ENCODE results near the gene KCNQ5.
A peak's percentile ranks its signal among the peaks of the same experiment; 100 is the strongest.

KCNQ5 gene

DNA sequence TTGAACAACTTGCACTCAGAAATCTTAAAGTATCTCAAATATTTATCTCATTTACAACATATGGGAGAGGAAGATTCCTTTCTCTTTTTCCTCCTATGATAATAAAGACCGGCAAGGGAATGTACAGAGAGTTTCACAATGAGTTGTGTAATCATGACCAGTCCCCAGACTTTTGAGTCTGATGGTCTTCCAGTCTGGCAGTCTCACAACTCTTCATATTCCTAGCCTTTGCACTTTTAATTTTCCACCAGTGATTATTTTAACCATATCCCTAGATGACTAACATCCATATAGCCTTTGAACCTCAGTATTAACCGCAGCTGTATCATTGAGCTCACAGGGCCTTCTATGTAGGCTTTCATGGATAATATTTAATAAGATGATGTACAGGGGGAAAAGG, 324.9 kb downstream of the KCNQ5 start:
- peak; percentile 40 for DNase-seq (ENCODE audit: low read depth)
- TF ChIP-seq, protein P1, sequence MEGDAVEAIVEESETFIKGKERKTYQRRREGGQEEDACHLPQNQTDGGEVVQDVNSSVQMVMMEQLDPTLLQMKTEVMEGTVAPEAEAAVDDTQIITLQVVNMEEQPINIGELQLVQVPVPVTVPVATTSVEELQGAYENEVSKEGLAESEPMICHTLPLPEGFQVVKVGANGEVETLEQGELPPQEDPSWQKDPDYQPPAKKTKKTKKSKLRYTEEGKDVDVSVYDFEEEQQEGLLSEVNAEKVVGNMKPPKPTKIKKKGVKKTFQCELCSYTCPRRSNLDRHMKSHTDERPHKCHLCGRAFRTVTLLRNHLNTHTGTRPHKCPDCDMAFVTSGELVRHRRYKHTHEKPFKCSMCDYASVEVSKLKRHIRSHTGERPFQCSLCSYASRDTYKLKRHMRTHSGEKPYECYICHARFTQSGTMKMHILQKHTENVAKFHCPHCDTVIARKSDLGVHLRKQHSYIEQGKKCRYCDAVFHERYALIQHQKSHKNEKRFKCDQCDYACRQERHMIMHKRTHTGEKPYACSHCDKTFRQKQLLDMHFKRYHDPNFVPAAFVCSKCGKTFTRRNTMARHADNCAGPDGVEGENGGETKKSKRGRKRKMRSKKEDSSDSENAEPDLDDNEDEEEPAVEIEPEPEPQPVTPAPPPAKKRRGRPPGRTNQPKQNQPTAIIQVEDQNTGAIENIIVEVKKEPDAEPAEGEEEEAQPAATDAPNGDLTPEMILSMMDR (IDR thresholded peaks at IDR 0.05; ENCODE audit: insufficient read depth, low read depth, low read length, missing control alignments) = no peak

DNA sequence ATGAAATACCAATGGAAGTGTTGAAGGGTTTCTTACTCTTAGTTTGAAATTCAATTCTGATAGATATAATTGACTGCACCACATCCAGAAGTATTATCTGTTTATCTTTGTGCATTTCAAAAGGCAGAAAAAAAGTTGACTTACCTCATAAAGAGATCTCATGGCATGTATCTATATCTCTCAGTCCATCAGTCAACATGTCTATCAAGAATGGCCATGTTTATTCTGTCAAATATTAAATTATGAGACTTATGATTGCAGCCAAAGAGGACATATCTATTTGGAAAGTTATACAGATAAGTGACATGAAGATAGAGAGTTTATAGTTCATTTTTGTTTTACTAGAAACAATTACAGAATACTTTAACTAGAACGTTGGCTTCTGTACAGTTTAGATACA, 325.7 kb downstream of the KCNQ5 start:
- TF ChIP-seq, protein P1 (IDR thresholded peaks at IDR 0.05; ENCODE audit: insufficient read depth, low read depth, low read length, missing control alignments) = no peak
- no peak overlapping the region for H3K4me3 ChIP-seq (ENCODE audit: low read length)
- DNase-seq (ENCODE audit: low read depth) = no peak

More for the DNA sequence above, 324.9 kb downstream of the KCNQ5 start:
- no peak overlapping the region for H3K4me3 ChIP-seq (ENCODE audit: low read length)

DNA sequence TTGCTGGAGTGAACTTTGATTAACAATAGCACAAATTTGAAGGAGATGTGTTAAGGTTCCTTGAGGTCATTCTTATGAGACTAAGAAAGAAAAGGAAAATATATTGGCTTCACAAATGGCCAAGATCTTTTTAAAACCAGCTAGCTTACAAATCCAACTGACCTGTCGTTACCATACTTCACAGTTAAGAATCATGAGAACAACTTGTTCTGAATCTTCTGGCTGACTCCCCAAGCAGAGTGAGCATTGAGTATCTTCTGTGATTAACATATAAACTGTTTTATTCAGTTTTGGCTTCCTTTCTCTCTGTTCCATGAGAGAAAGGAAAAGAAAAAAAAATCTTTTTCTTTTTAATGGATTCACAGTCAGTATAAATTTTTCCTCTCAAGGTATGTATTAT, 326.3 kb downstream of the KCNQ5 start:
- no peak for DNase-seq (ENCODE audit: low read depth)
- H3K4me3 ChIP-seq (ENCODE audit: low read length) = no peak overlapping the region
- TF ChIP-seq, protein P1 (IDR thresholded peaks at IDR 0.05; ENCODE audit: insufficient read depth, low read depth, low read length, missing control alignments) = no peak

DNA sequence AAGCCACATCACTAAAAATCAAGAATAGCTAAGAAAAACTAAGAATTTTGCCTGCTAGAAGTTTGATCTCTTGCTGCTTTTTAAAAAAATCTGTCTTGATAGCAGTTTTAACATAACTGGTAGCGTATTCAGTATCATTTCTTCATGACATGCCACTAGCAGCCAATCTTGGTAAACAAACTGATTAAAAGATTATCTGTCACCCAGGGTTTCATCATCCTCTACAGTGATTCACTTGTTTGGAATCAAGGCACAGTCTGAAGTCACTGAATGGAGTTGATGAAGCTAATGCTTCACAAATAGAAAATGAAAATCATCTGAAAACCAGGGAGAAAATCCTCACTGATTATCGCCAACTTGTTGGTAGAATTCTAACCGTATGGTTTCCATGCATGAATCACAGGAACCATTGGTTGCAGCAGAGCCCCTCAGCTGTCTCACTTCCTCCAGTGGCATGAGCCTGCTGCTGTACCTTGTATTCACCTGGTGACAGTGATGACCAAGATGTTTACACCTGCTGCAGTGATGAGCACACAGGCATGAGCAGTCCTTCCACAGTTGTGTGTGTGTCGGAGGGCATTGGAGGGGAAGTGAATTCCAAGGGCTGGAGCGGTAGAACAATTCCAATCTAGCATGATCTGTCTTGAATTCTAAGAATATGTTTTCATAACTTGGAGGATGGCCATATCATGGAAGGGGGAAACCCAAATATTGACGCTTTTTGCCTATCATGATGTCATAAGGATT, 328.4 kb downstream of the KCNQ5 start:
- peak; percentile 86 for DNase-seq (ENCODE audit: low read depth)
- TF ChIP-seq, protein P1 (IDR thresholded peaks at IDR 0.05; ENCODE audit: insufficient read depth, low read depth, low read length, missing control alignments) = no peak
- no peak overlapping the region for H3K4me3 ChIP-seq (ENCODE audit: low read length)

DNA sequence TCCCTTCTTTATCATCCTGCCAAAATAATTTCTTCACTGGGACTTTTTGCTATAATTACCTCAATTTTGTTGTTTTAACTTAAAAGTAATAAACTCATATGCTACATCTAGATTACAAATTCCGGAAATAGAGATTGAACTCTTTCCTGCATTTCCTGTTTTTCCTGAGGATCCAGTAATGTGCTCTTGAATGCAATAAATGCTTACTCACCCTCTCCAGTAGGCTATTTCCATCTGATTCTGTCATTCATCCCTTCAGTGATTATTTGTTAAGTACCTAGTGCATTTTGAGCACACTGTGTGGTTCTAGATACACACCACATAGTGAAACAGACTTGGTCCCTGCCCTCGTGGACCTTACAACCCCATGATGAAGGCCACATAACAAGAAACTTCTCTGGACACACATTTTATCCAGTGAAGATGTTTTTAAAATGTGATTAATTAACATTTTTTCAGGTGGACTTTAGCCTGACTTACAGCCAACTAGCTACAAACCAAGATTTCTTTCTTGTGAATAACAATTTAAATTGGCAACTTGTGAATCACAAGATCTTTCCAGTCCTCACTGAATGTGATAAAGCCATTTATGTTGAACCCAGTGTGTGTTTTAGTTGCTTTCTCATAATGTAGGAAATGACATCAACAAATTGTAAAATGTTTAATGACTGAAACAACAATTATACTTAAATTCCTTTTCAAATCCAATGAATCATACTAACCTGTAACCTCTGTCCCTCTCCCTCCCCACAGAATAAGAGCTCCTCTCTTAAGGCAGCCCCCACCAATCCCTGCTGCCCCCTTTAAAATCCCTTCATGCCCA, 331.2 kb downstream of the KCNQ5 start:
- peak; percentile 93 for DNase-seq (ENCODE audit: low read depth)
- TF ChIP-seq, protein P1 (IDR thresholded peaks at IDR 0.05; ENCODE audit: insufficient read depth, low read depth, low read length, missing control alignments) = no peak

DNA sequence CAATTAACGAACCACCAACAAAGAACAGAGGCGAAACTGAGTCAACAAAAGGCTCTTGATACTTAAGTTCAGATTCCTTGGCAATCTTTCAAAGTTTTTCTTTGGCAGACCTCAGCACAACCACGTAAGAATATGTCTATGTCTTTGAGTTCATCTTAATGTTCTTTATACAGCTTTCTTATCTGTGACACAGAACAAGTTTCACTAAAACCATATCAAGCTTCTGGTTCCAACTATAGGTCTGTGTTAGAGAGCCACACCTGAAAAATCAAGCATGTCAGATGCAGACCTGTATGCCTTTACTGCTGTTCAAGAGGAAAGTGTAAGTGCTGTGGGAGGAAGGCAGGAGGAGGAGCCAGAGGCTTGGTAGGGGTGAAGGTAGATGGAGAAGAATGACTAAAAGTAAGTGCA, 332.1 kb downstream of the KCNQ5 start:
- TF ChIP-seq, protein P1 (IDR thresholded peaks at IDR 0.05; ENCODE audit: insufficient read depth, low read depth, low read length, missing control alignments) = no peak
- no peak overlapping the region for H3K4me3 ChIP-seq (ENCODE audit: low read length)
- peak; percentile 54 for DNase-seq (ENCODE audit: low read depth)

More for the DNA sequence above, 331.2 kb downstream of the KCNQ5 start:
- H3K4me3 ChIP-seq (ENCODE audit: low read length) = no peak overlapping the region

Data from epithelial cell of esophagus (primary cell).